Dendritic cell treated with granulocyte-macrophage colony-stimulating factor and Interleukin-4, amounts not matched to agents 40 ng/mL and 50 ng/mL, for 4 days (primary cell): Measurements from ENCODE around the gene RELN.

ENCODE experiments used
- H3K27ac Mint-ChIP-seq: one replicate; pipeline ENCODE4 v1.8.0; 2022; ENCODE audit warnings: mild to moderate bottlenecking, mixed read lengths
- H3K27me3 Mint-ChIP-seq: one replicate; pipeline ENCODE4 v1.8.0; 2022; ENCODE audit warnings: mild to moderate bottlenecking, mixed read lengths
- H3K36me3 Mint-ChIP-seq: one replicate; pipeline ENCODE4 v1.8.0; 2022; ENCODE audit warnings: low read depth, mixed read lengths
- H3K4me1 Mint-ChIP-seq: one replicate; pipeline ENCODE4 v1.8.0; 2022; ENCODE audit warnings: low read depth, mixed read lengths
- H3K4me3 Mint-ChIP-seq: one replicate; pipeline ENCODE4 v1.8.0; 2022; ENCODE audit warnings: mild to moderate bottlenecking, moderate library complexity, mixed read lengths
- H3K9me3 Mint-ChIP-seq: one replicate; pipeline ENCODE4 v1.8.0; 2022; ENCODE audit warnings: mixed read lengths
- intact Hi-C: fragments of 100-400 bp; cut with micrococcal nuclease; formaldehyde crosslinking; loops from one replicate; pipeline ENCODE4 v1.15.0; 2022

The RELN gene

GRCh38 chr7:103640031-103640779 is 349.3 kb downstream of the RELN start:
- intact Hi-C loops, result no loop called here
- H3K4me3 Mint-ChIP-seq, result no peak overlapping the region
- no peaks in the 10 kb centered on the region for H3K4me1 Mint-ChIP-seq
- no peaks in the 10 kb centered on the region for H3K27me3 Mint-ChIP-seq
- no peaks in the 10 kb centered on the region for H3K36me3 Mint-ChIP-seq
- H3K9me3 Mint-ChIP-seq, result peaks cover 21% of the 10 kb centered on the region
- H3K27ac Mint-ChIP-seq, result no peak overlapping the region

- Mint-ChIP-seq H3K4me3 (no peak overlapping the region), H3K36me3 (no peaks in the 10 kb centered on the region), H3K27me3 (no peaks in the 10 kb centered on the region), H3K9me3 (no peaks in the 10 kb centered on the region), H3K4me1 (no peaks in the 10 kb centered on the region), H3K27ac (no peak overlapping the region)
- intact Hi-C loops, result no loop called here
These were observed 351.7 kb downstream of the RELN start for GRCh38 chr7:103637726-103638125.

GRCh38 chr7:103637094-103637493 is 352.4 kb downstream of the RELN start:
- no peak overlapping the region for H3K4me3 Mint-ChIP-seq

GRCh38 chr7:103636153-103636552 is 353.3 kb downstream of the RELN start:
- Mint-ChIP-seq H3K4me3 (no peak overlapping the region), H3K4me1 (no peaks in the 10 kb centered on the region), H3K9me3 (no peaks in the 10 kb centered on the region), H3K36me3 (no peaks in the 10 kb centered on the region), H3K27ac (no peak overlapping the region), H3K27me3 (no peaks in the 10 kb centered on the region)
- intact Hi-C loops, result no loop called here

More at GRCh38 chr7:103637094-103637493, 352.4 kb downstream of the RELN start:
- Mint-ChIP-seq H3K27ac (no peak overlapping the region), H3K4me1 (no peaks in the 10 kb centered on the region), H3K9me3 (no peaks in the 10 kb centered on the region), H3K36me3 (no peaks in the 10 kb centered on the region), H3K27me3 (no peaks in the 10 kb centered on the region)
- intact Hi-C loops, result no loop called here

- H3K36me3 Mint-ChIP-seq, result no peaks in the 10 kb centered on the region
- H3K4me3 Mint-ChIP-seq, result no peak overlapping the region
- no peak overlapping the region for H3K27ac Mint-ChIP-seq
- H3K9me3 Mint-ChIP-seq, result no peaks in the 10 kb centered on the region
- intact Hi-C loops, result no loop called here
- H3K27me3 Mint-ChIP-seq, result no peaks in the 10 kb centered on the region
- no peaks in the 10 kb centered on the region for H3K4me1 Mint-ChIP-seq
These were observed 356.5 kb downstream of the RELN start for GRCh38 chr7:103632972-103633371.

- H3K4me1 Mint-ChIP-seq, result no peaks in the 10 kb centered on the region
- H3K36me3 Mint-ChIP-seq, result no peaks in the 10 kb centered on the region
- H3K4me3 Mint-ChIP-seq, result no peak overlapping the region
- intact Hi-C loops, result no loop called here
- H3K27me3 Mint-ChIP-seq, result no peaks in the 10 kb centered on the region
- no peaks in the 10 kb centered on the region for H3K9me3 Mint-ChIP-seq
- H3K27ac Mint-ChIP-seq, result no peak overlapping the region
These were observed 357.3 kb downstream of the RELN start for GRCh38 chr7:103632005-103632639.

GRCh38 chr7:103630318-103630717 is 359.1 kb downstream of the RELN start:
- Mint-ChIP-seq H3K4me1 (no peaks in the 10 kb centered on the region), H3K27ac (no peak overlapping the region), H3K36me3 (no peaks in the 10 kb centered on the region), H3K4me3 (no peak overlapping the region), H3K9me3 (no peaks in the 10 kb centered on the region), H3K27me3 (no peaks in the 10 kb centered on the region)
- intact Hi-C loops, result no loop called here

GRCh38 chr7:103628742-103629141 is 360.7 kb downstream of the RELN start:
- intact Hi-C loops, result no loop called here
- Mint-ChIP-seq H3K4me1 (no peaks in the 10 kb centered on the region), H3K36me3 (no peaks in the 10 kb centered on the region), H3K27ac (no peak overlapping the region), H3K27me3 (peaks cover 1% of the 10 kb centered on the region), H3K9me3 (no peaks in the 10 kb centered on the region), H3K4me3 (no peak overlapping the region)

- H3K36me3 Mint-ChIP-seq, result no peaks in the 10 kb centered on the region
- no peaks in the 10 kb centered on the region for H3K9me3 Mint-ChIP-seq
- no peak overlapping the region for H3K27ac Mint-ChIP-seq
- H3K27me3 Mint-ChIP-seq, result peaks cover 1% of the 10 kb centered on the region
- intact Hi-C loops, result no loop called here
- no peak overlapping the region for H3K4me3 Mint-ChIP-seq
- no peaks in the 10 kb centered on the region for H3K4me1 Mint-ChIP-seq
These were observed 362.7 kb downstream of the RELN start for GRCh38 chr7:103626776-103627175.

- peaks cover 3% of the 10 kb centered on the region for H3K27me3 Mint-ChIP-seq
- H3K27ac Mint-ChIP-seq, result no peak overlapping the region
- no peaks in the 10 kb centered on the region for H3K9me3 Mint-ChIP-seq
- H3K4me1 Mint-ChIP-seq, result no peaks in the 10 kb centered on the region
- H3K4me3 Mint-ChIP-seq, result no peak overlapping the region
- intact Hi-C loops, result no loop called here
- H3K36me3 Mint-ChIP-seq, result no peaks in the 10 kb centered on the region
These were observed 367.2 kb downstream of the RELN start for GRCh38 chr7:103622274-103622673.

- H3K4me3 Mint-ChIP-seq, result no peak overlapping the region
- H3K27ac Mint-ChIP-seq, result no peak overlapping the region
- no peaks in the 10 kb centered on the region for H3K4me1 Mint-ChIP-seq
- H3K36me3 Mint-ChIP-seq, result no peaks in the 10 kb centered on the region
- intact Hi-C loops, result no loop called here
- H3K27me3 Mint-ChIP-seq, result peaks cover 1% of the 10 kb centered on the region
- H3K9me3 Mint-ChIP-seq, result no peaks in the 10 kb centered on the region
These were observed 375.5 kb downstream of the RELN start for GRCh38 chr7:103613655-103614642.

- H3K4me3 Mint-ChIP-seq, result no peak overlapping the region
These were observed 379.7 kb downstream of the RELN start for GRCh38 chr7:103609778-103610177.

GRCh38 chr7:103605640-103606039 is 383.8 kb downstream of the RELN start:
- intact Hi-C loops, result no loop called here
- no peaks in the 10 kb centered on the region for H3K36me3 Mint-ChIP-seq
- H3K4me3 Mint-ChIP-seq, result no peak overlapping the region
- no peaks in the 10 kb centered on the region for H3K27me3 Mint-ChIP-seq
- no peaks in the 10 kb centered on the region for H3K9me3 Mint-ChIP-seq
- no peak overlapping the region for H3K27ac Mint-ChIP-seq
- no peaks in the 10 kb centered on the region for H3K4me1 Mint-ChIP-seq

More at GRCh38 chr7:103609778-103610177, 379.7 kb downstream of the RELN start:
- no peaks in the 10 kb centered on the region for H3K27me3 Mint-ChIP-seq
- H3K36me3 Mint-ChIP-seq, result no peaks in the 10 kb centered on the region
- no peaks in the 10 kb centered on the region for H3K9me3 Mint-ChIP-seq
- H3K27ac Mint-ChIP-seq, result no peak overlapping the region
- no peaks in the 10 kb centered on the region for H3K4me1 Mint-ChIP-seq
- intact Hi-C loops, result no loop called here
